ENCODE data around the gene MPO. TPM values are rescaled to one million over a fixed set of nuclear protein-coding genes. Genes with fewer than 3 reads are reported as not detected.

Gene MPO
- total and polyA plus RNA-seq, 2 of the 4 experiments (the other 2 are of a cell fraction), result not detected

GRCh38 chr17:58281511-58282011 is 826 bp upstream of the MPO start:
- Histone ChIP-seq H3K14ac (replicated peaks; ENCODE audit: low read depth, low read length) (no peak overlapping the region), H3K79me1 (ENCODE audit: low read depth in 1 of 2, low read length in 2 of 2) (no peaks in the 10 kb centered on the region), H2AK5ac (ENCODE audit: low read depth, low read length) (no peak overlapping the region), H3K56ac (ENCODE audit: extremely low read depth, insufficient read depth, low read length) (no peak overlapping the region), H2BK120ac (ENCODE audit: low read depth, low read length) (no peak overlapping the region), H3K4me1 (ENCODE audit: control insufficient read depth, insufficient read depth, low read length) (no peaks in the 10 kb centered on the region), H4K8ac (ENCODE audit: low read depth in 2 of 2, low read length in 2 of 2) (no peak overlapping the region), H3K4ac (ENCODE audit: low read depth, low read length) (no peak overlapping the region), H2BK15ac (ENCODE audit: low read depth, low read length) (no peak overlapping the region), H4K20me1 (ENCODE audit: insufficient read depth, low read length) (no peaks in the 10 kb centered on the region), H3K27ac (ENCODE audit: insufficient read depth, low read length) (no peak overlapping the region), H3K36me3 (ENCODE audit: control insufficient read depth, insufficient read depth, low read length) (no peaks in the 10 kb centered on the region), H4K91ac (ENCODE audit: insufficient read depth, low read depth, low read length) (no peak overlapping the region), H2AFZ (replicated peaks; ENCODE audit: low read length, poor library complexity) (no peak overlapping the region), H3K27me3 (ENCODE audit: control insufficient read depth, insufficient read depth, low read length) (peaks cover 24% of the 10 kb centered on the region), H3K4me2 (ENCODE audit: low read depth, low read length) (no peak overlapping the region), H3K9me3 (ENCODE audit: control insufficient read depth, insufficient read depth, low read length) (no peaks in the 10 kb centered on the region), H2BK5ac (ENCODE audit: low read depth, low read length, poor library complexity, severe bottlenecking) (no peak overlapping the region), H3K9me1 (ENCODE audit: insufficient read depth, low read length) (no peaks in the 10 kb centered on the region), H4K5ac (ENCODE audit: low read depth, low read length) (no peak overlapping the region), H3K9ac (ENCODE audit: low read depth, low read length) (no peak overlapping the region), H2BK20ac (ENCODE audit: low read depth, low read length) (no peak overlapping the region), H3K23ac (ENCODE audit: low read depth, low read length) (no peak overlapping the region), H3K18ac (ENCODE audit: low read depth, low read length) (no peak overlapping the region), H3K4me3 (ENCODE audit: insufficient read depth, low read depth, low read length) (no peak overlapping the region), H2AK9ac (replicated peaks; ENCODE audit: low read depth, low read length, poor library complexity) (no peak overlapping the region)
- CTCF ChIA-PET, result no interaction called here
- TF ChIP-seq ELK1 (IDR thresholded peaks at IDR 0.05; ENCODE audit: borderline replicate concordance, low read depth, low read length) (no peak), POLR2A (IDR thresholded peaks at IDR 0.05; ENCODE audit: low read depth, low read length) (no peak), SMC3 (IDR thresholded peaks at IDR 0.05; ENCODE audit: low read depth, low read length) (no peak), CHD1 (IDR thresholded peaks at IDR 0.05; ENCODE audit: low read depth, low read length) (no peak), RFX5 (IDR thresholded peaks at IDR 0.05; ENCODE audit: low read depth, low read length) (no peak), MAFK (IDR thresholded peaks at IDR 0.05; ENCODE audit: low read depth, low read length) (no peak), RAD21 (IDR thresholded peaks at IDR 0.05; ENCODE audit: low read length) (no peak)
- ATAC-seq (ENCODE audit: low read depth) (no peak), DNase-seq (no peak)
- BruUV-seq (replicated peaks), result no TSS peak
- in situ Hi-C loops (cut with MboI; ENCODE audit: low sequenced_read_pairs) (no loop called here), dilution Hi-C loops (cut with HindIII; ENCODE audit: low sequenced_read_pairs, unreplicated experiment) (no loop called here), intact Hi-C loops (cut with micrococcal nuclease) (no loop called here)
- POLR2A ChIA-PET (ENCODE audit: unreplicated experiment), result no interaction called here
- no CpG with 5 or more reads among the region's 2 CpGs for WGBS, 2 experiments (ENCODE audit: extremely low coverage in 2 of 2, insufficient read length in 1 of 2)
